ENCODE results near the gene SMCO4. TPM values are rescaled to one million over a fixed set of nuclear protein-coding genes. Genes with fewer than 3 reads are reported as not detected.

Gene SMCO4
- total RNA-seq, 1 donor, result 15.6 TPM

DNA sequence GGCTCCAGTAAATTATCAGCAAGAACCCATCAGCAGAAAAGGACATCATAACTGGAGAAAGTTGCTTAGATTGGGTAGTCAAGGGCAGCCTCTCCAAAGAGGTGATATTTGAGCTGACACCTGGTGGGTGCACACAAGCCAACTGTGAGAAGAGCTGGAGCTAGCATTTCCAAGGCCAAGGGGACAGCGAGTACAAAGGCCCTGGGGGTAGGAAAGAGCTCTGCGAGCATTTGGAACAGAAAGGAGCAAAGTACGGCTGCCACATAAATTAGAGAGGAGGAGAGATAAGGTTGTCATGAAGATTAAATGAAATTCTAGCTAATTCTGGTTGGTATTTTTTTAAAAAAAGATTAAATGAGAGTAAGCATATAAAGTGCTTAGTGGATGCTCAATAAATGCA, 21.7 kb upstream of the SMCO4 start:
- DNase-seq (ENCODE audit: insufficient read length, low spot score, missing footprints), result no peak
- no peak overlapping the region for H3K27ac ChIP-seq (ENCODE audit: low read depth, low read length)
- no peaks in the 10 kb centered on the region for H3K9me3 ChIP-seq (ENCODE audit: low read depth, low read length)
- H3K4me3 ChIP-seq (ENCODE audit: insufficient read depth, low read length), result no peak overlapping the region
- no peaks in the 10 kb centered on the region for H3K4me1 ChIP-seq (ENCODE audit: insufficient read depth, low read length)
- TF ChIP-seq, protein P1, sequence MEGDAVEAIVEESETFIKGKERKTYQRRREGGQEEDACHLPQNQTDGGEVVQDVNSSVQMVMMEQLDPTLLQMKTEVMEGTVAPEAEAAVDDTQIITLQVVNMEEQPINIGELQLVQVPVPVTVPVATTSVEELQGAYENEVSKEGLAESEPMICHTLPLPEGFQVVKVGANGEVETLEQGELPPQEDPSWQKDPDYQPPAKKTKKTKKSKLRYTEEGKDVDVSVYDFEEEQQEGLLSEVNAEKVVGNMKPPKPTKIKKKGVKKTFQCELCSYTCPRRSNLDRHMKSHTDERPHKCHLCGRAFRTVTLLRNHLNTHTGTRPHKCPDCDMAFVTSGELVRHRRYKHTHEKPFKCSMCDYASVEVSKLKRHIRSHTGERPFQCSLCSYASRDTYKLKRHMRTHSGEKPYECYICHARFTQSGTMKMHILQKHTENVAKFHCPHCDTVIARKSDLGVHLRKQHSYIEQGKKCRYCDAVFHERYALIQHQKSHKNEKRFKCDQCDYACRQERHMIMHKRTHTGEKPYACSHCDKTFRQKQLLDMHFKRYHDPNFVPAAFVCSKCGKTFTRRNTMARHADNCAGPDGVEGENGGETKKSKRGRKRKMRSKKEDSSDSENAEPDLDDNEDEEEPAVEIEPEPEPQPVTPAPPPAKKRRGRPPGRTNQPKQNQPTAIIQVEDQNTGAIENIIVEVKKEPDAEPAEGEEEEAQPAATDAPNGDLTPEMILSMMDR (IDR thresholded peaks at IDR 0.05; ENCODE audit: extremely low read depth, low read depth, low read length), result no peak
- H3K4me2 ChIP-seq (ENCODE audit: insufficient read depth, low read length), result no peak overlapping the region
- no peak overlapping the region for H2AFZ ChIP-seq (ENCODE audit: low read length)
- H4K20me1 ChIP-seq (ENCODE audit: insufficient read depth, low read length), result no peaks in the 10 kb centered on the region
- no peaks in the 10 kb centered on the region for H3K79me2 ChIP-seq (ENCODE audit: insufficient read depth, low read length)
- no peaks in the 10 kb centered on the region for H3K27me3 ChIP-seq (ENCODE audit: insufficient read depth, low read length)
- no peaks in the 10 kb centered on the region for H3K36me3 ChIP-seq (ENCODE audit: insufficient read depth, low read length)

DNA sequence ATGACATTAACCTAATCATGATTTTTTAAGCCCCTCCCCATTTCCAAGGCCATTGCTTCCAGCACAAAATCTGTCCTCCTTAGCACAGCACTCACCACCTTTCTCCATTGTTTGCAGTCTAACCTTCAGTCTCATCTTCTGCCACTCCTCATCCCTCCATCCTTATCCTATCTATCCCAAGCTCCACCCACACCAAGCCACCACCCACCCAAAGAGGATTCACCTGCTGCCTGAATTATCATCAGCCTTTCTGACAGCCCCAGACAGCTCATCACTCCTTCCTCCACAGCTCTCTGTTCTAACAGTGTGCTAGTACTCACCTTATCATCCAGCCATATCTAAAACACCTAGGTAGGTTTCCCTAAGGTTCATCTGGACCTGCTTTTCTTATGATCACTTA, 20.7 kb upstream of the SMCO4 start:
- Histone ChIP-seq H3K9me3 (ENCODE audit: low read depth, low read length) (no peaks in the 10 kb centered on the region), H3K4me1 (ENCODE audit: insufficient read depth, low read length) (no peaks in the 10 kb centered on the region), H3K4me3 (ENCODE audit: insufficient read depth, low read length) (no peak overlapping the region), H3K27ac (ENCODE audit: low read depth, low read length) (no peak overlapping the region), H4K20me1 (ENCODE audit: insufficient read depth, low read length) (no peaks in the 10 kb centered on the region), H3K36me3 (ENCODE audit: insufficient read depth, low read length) (no peaks in the 10 kb centered on the region), H2AFZ (ENCODE audit: low read length) (no peak overlapping the region), H3K27me3 (ENCODE audit: insufficient read depth, low read length) (no peaks in the 10 kb centered on the region), H3K4me2 (ENCODE audit: insufficient read depth, low read length) (no peak overlapping the region), H3K79me2 (ENCODE audit: insufficient read depth, low read length) (no peaks in the 10 kb centered on the region)
- TF ChIP-seq, protein P1 (IDR thresholded peaks at IDR 0.05; ENCODE audit: extremely low read depth, low read depth, low read length), result no peak
- DNase-seq (ENCODE audit: insufficient read length, low spot score, missing footprints), result no peak

DNA sequence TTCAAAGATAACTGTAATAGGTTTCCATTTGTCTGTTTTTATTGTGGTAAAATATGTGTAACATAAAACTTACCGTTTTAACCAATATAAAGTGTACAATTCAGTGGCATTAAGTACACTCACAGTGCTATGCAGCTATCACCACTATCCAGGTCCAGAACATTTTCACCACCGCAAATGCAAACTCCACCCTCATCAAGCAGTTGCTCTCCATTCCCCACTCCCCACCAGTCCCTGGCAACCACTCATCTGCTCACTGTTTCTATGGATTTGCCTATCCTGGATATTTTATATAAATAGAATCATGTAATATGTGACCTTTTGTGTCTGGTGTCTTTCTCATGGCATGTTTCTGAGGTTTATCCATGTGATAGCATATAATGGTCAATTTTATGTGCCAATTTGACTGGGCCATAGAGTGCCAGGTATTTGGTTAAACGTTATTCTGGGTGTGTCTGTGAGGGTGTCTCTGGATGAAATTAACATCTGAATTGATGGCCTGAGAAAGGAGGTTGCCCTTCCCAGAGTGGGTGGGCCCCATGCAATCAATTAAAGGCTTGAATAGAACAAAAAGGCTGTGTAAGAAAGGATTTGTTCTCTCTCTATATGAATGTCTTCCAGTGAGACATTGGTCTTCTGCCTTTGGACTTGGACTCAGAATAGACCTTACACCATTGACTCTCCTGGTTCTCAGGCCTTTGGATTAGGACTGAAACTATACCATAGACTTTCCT, 17.2 kb upstream of the SMCO4 start:
- Histone ChIP-seq H4K20me1 (ENCODE audit: insufficient read depth, low read length) (no peaks in the 10 kb centered on the region), H3K27me3 (ENCODE audit: insufficient read depth, low read length) (peaks cover 4% of the 10 kb centered on the region), H3K79me2 (ENCODE audit: insufficient read depth, low read length) (no peaks in the 10 kb centered on the region), H3K4me3 (ENCODE audit: insufficient read depth, low read length) (no peak overlapping the region), H3K36me3 (ENCODE audit: insufficient read depth, low read length) (no peaks in the 10 kb centered on the region), H3K4me2 (ENCODE audit: insufficient read depth, low read length) (no peak overlapping the region), H3K4me1 (ENCODE audit: insufficient read depth, low read length) (no peaks in the 10 kb centered on the region), H3K27ac (ENCODE audit: low read depth, low read length) (no peak overlapping the region), H2AFZ (ENCODE audit: low read length) (no peak overlapping the region), H3K9me3 (ENCODE audit: low read depth, low read length) (no peaks in the 10 kb centered on the region)
- TF ChIP-seq, protein P1 (IDR thresholded peaks at IDR 0.05; ENCODE audit: extremely low read depth, low read depth, low read length), result no peak
- no peak for DNase-seq (ENCODE audit: insufficient read length, low spot score, missing footprints)

GRCh38 chr11:93559681-93560080, 16.5 kb upstream of the SMCO4 start:
- Histone ChIP-seq H3K36me3 (ENCODE audit: insufficient read depth, low read length) (no peaks in the 10 kb centered on the region), H3K4me2 (ENCODE audit: insufficient read depth, low read length) (no peak overlapping the region), H3K79me2 (ENCODE audit: insufficient read depth, low read length) (no peaks in the 10 kb centered on the region), H2AFZ (ENCODE audit: low read length) (no peak overlapping the region), H3K27ac (ENCODE audit: low read depth, low read length) (no peak overlapping the region), H3K4me1 (ENCODE audit: insufficient read depth, low read length) (no peaks in the 10 kb centered on the region), H3K27me3 (ENCODE audit: insufficient read depth, low read length) (peaks cover 8% of the 10 kb centered on the region), H4K20me1 (ENCODE audit: insufficient read depth, low read length) (no peaks in the 10 kb centered on the region), H3K9me3 (ENCODE audit: low read depth, low read length) (no peaks in the 10 kb centered on the region), H3K4me3 (ENCODE audit: insufficient read depth, low read length) (no peak overlapping the region)
- no peak for DNase-seq (ENCODE audit: insufficient read length, low spot score, missing footprints)
- TF ChIP-seq, protein P1 (IDR thresholded peaks at IDR 0.05; ENCODE audit: extremely low read depth, low read depth, low read length), result no peak
